ENCODE results near the gene CR2. TPM values are rescaled to one million over a fixed set of nuclear protein-coding genes. Genes with fewer than 3 reads are reported as not detected.
"Not testable (repeated sequence)": the region's sequence is repeated elsewhere in the genome, so short reads cannot be mapped to it uniquely, and the experiment has no call there.

Gene CR2
- total RNA-seq, 2 experiments from 2014 or later, result 1.6 to 2.8 TPM

DNA sequence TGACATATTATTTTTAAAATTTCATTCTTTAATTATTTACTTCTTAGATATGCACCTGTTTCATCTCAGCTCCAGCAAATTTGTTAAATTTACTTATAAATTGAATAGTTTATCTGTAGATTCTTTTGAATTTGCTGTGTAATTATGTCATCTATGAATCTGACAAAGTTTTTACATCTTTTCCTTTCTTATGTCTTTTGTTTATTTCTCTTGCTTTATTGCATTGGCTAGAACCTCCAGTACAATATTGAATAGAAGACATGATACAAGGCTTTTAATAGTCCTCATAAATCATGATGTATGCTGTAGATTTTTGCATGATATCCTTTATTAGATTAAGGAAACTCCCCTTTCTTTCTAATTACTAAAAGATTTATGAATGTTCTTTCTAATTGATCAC is 62.6 kb downstream of the CR2 start:
- DNase-seq, result no peak
- H3K27ac Mint-ChIP-seq, result no peak overlapping the region
- no peaks in the 10 kb centered on the region for H3K4me1 Mint-ChIP-seq
- no peaks in the 10 kb centered on the region for H3K27me3 Mint-ChIP-seq
- no peaks in the 10 kb centered on the region for H3K9me3 Mint-ChIP-seq
- peaks cover 1% of the 10 kb centered on the region for H3K36me3 Mint-ChIP-seq
- no peak overlapping the region for H3K4me3 Mint-ChIP-seq

- no peaks in the 10 kb centered on the region for H3K27me3 Mint-ChIP-seq
- DNase-seq, result no peak
- H3K4me3 Mint-ChIP-seq, result no peak overlapping the region
- peaks cover 1% of the 10 kb centered on the region for H3K36me3 Mint-ChIP-seq
- no peaks in the 10 kb centered on the region for H3K4me1 Mint-ChIP-seq
- no peak overlapping the region for H3K27ac Mint-ChIP-seq
- no peaks in the 10 kb centered on the region for H3K9me3 Mint-ChIP-seq
Observed at GRCh38 chr1:207518608-207519236, 64.6 kb downstream of the CR2 start.

DNA sequence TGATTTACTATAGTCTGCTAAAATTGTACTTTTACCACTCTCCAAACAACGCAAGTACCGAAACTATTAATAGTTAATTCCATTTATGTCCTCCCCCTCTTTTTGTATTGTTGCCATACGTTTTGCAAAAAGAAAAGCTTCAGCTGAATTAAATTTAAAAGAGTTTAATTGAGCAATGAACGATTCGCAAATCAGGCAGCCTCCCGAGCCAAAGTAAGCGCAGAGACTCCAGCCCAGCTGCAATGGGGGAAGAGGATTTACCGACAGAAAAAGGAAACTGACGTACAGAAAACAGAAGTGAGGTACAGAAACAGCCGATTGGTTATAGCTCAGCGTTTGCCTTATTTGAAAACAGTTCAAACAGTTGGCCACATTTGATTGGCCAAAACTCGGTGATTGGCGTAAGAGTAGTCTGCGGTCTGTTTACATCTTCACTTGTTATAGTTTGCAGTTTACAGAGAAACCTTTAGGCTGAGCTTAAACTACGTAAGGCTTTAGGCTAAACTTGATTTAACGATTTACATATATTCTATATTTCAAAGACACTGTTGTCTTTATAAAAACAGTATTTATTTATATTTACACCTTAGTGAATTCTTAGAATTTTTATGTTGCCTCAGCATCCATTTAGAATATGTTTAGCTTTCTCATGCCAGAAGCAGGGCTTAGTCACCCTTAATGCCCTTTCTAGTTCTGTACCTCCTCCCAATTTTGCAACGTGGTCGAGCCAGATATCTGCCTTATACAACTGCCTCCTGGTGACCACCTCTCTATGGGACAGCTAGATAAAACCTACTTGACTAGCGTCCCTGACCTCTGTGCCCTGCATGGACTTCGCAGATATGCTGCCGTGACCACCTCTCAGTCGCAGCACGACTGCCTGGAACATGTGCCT is 65.6 kb downstream of the CR2 start:
- no peaks in the 10 kb centered on the region for H3K27me3 Mint-ChIP-seq
- no peaks in the 10 kb centered on the region for H3K9me3 Mint-ChIP-seq
- H3K4me1 Mint-ChIP-seq, result no peaks in the 10 kb centered on the region
- H3K4me3 Mint-ChIP-seq, result no peak overlapping the region
- H3K36me3 Mint-ChIP-seq, result peaks cover 1% of the 10 kb centered on the region
- DNase-seq, result no peak
- no peak overlapping the region for H3K27ac Mint-ChIP-seq

DNA sequence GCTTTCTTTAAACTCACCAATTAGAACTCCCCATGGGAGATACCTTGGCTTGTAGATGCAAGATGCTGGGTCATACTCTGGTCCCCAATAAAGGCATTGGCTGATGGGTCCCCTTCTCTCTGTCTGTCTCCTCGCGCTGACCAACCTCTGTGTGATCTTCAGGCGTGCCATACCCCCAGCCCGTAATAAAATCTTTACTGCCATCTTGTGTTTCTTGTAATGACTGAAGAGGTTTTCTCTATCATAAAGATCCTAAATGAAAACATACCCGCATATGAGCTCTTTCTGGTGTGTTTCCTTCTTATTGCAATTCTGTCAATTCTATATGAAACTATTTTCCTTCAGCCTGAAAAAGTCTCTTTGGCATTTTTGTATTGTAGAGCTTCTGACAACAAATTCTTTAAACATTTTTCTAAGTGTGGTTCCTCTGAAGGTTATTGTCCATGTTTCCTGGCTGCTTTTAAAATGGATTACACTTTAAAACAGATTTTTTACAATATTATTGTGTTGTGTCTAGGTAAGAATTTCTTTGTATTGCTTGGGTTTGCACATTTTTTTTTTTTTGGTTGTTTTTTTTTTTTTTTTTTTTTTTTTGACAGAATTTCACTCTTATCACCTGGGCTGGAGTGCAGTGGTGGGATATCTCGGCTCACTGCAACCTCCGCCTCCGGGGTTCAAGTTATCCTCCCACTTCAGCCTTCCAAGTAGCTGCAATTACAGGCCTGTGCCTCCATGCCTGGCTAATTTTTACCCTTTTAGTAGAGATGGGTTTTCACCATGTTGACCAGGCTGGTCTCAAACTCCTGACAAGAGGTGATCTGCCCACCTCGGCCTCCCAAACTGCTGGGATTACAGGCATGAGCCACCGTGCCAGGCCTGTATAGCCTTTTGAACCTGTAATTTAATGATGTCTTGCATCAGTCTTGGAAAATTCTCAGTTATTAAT is 66.5 kb downstream of the CR2 start:
- not testable (repeated sequence) for DNase-seq, H3K9me3 Mint-ChIP-seq, H3K4me1 Mint-ChIP-seq, H3K27me3 Mint-ChIP-seq, H3K27ac Mint-ChIP-seq, H3K36me3 Mint-ChIP-seq, H3K4me3 Mint-ChIP-seq

GRCh38 chr1:207525239-207525638 is 71.1 kb downstream of the CR2 start:
- not testable (repeated sequence) for DNase-seq, H3K9me3 Mint-ChIP-seq, H3K4me3 Mint-ChIP-seq, H3K27ac Mint-ChIP-seq, H3K27me3 Mint-ChIP-seq, H3K36me3 Mint-ChIP-seq, H3K4me1 Mint-ChIP-seq

DNA sequence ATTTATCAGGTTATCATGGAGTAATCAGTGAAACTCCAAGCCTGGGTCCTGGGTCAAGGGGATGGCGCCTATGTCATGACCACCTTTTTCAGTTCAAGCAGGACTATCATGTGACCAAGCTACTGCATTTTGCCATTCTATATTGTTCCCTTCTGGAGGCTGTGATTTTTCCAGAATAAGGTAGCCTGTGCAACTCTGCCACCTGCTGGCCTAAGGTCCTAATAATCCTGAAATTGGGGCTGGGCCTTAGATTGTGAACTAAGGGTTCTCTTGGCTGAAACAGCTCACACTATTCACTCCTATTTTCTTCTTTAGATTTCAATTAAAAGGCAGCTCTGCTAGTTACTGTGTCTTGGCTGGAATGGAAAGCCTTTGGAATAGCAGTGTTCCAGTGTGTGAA is 74.3 kb downstream of the CR2 start:
- not testable (repeated sequence) for DNase-seq, H3K27me3 Mint-ChIP-seq, H3K36me3 Mint-ChIP-seq, H3K27ac Mint-ChIP-seq, H3K4me1 Mint-ChIP-seq, H3K9me3 Mint-ChIP-seq, H3K4me3 Mint-ChIP-seq

- H3K9me3 Mint-ChIP-seq, H3K27ac Mint-ChIP-seq, H3K4me1 Mint-ChIP-seq, H3K4me3 Mint-ChIP-seq, DNase-seq, H3K27me3 Mint-ChIP-seq, H3K36me3 Mint-ChIP-seq: not testable (repeated sequence)
Observed at GRCh38 chr1:207536263-207536662, 82.1 kb downstream of the CR2 start.

Other genes with a start within 250 kb of the CR2 start
- 10 to 100 TPM; 84.0 to 84.1 TPM for gene CD55, start 132.7 kb upstream of the CR2 start, total RNA-seq
- gene CR1, start 41.8 kb downstream of the CR2 start, total RNA-seq, result not detected
- gene CR1L, start 190.8 kb downstream of the CR2 start, total RNA-seq, result not detected

Measured in activated naive CD8-positive, alpha-beta T cell treated with anti-CD3 and anti-CD28 coated beads for 36 hours (primary cell).